Right ventricle myocardium inferior (tissue), 1 donor: ENCODE data around the gene PRIMPOL. TPM values are rescaled to one million over a fixed set of nuclear protein-coding genes. Genes with fewer than 3 reads are reported as not detected.
"Not testable (repeated sequence)": the region's sequence is repeated elsewhere in the genome, so short reads cannot be mapped to it uniquely, and the experiment has no call there.

Experiments
- ATAC-seq: fragments of 200-7000 bp; cut with Tn5 transposase; one replicate; pipeline ENCODE4 v1.9.1; 2020; ENCODE audit warnings: mild to moderate bottlenecking, moderate library complexity
- DNase-seq: peaks from one replicate; pipeline ENCODE4 v3.0.0; 2021; ENCODE audit errors: missing footprints
- intact Hi-C: fragments of 100-400 bp; cut with DNase I; formaldehyde crosslinking; loops from one replicate; pipeline ENCODE4 v1.11.0; 2022
- total RNA-seq: library from RNA; stranded (reverse); fragmentation: NEBNext Ultra II Directional; extraction: Animal tissue kit (Norgen Biotek cat#: 25700); gene quantifications from one replicate; pipeline ENCODE4 v1.2.1, GENCODE V29; 2021
- donor health status: DM: no; HTN: yes; CAD: no; lungs with severe emphysema.

PRIMPOL gene
- total RNA-seq, 1 donor from 2014 or later, result 10.8 TPM

- intact Hi-C loops, result no loop called here
- DNase-seq, result no peak
- ATAC-seq, result no peak
These were observed 16.7 kb upstream of the PRIMPOL start for GRCh38 chr4:184632842-184633241.

GRCh38 chr4:184635381-184635780, 14.2 kb upstream of the PRIMPOL start:
- ATAC-seq (no peak), DNase-seq (no peak)
- intact Hi-C loops, result no loop called here

- ATAC-seq (no peak), DNase-seq (no peak)
- intact Hi-C loops, result no loop called here
These were observed 13.4 kb upstream of the PRIMPOL start for GRCh38 chr4:184636144-184636543.

- no peak for ATAC-seq
- intact Hi-C loops, result no loop called here
- DNase-seq, result no peak
These were observed 12.6 kb upstream of the PRIMPOL start for GRCh38 chr4:184636897-184637296.

- intact Hi-C loops, result no loop called here
- ATAC-seq (no peak), DNase-seq (no peak)
These were observed 8.5 kb upstream of the PRIMPOL start for GRCh38 chr4:184641022-184641421.

- intact Hi-C loops, result no loop called here
- DNase-seq, result no peak
These were observed 8.1 kb upstream of the PRIMPOL start for GRCh38 chr4:184641451-184641850.

DNA sequence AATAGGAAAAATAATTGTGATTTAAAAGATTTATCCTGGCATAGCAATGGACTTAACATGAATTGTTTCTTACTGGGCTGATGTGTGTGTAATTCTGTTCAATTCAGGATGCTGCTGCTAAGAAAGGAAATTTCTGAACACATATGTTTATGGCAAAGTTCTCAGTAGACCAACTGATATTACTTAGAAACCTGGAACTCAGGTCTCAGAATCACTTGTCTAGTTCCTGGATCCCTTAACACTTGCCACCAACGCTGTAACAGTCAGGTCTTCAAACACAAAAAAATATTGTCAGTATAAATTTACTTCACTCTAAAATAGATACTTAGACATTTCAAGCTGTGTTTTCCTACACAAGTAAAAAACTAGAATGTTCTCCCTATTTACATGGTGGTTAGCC, 5.8 kb upstream of the PRIMPOL start:
- ATAC-seq, result no peak
- intact Hi-C loops, result no loop called here
- no peak for DNase-seq

More at GRCh38 chr4:184641451-184641850, 8.1 kb upstream of the PRIMPOL start:
- no peak for ATAC-seq

- ATAC-seq (no peak), DNase-seq (no peak)
- intact Hi-C loops, result loop anchor here (5.0 kb wide), 2 partner anchors 172 to 377 kb away; partner anchors contain the start of gene IRF2
These were observed 4.8 kb upstream of the PRIMPOL start for GRCh38 chr4:184644553-184645307.

GRCh38 chr4:184645904-184646610, 3.5 kb upstream of the PRIMPOL start:
- intact Hi-C loops, result loop anchor here (5.0 kb wide), 2 partner anchors 174 to 379 kb away; partner anchors contain the start of gene IRF2

GRCh38 chr4:184647266-184648053, 2.1 kb upstream of the PRIMPOL start:
- ATAC-seq, result no peak
- no peak for DNase-seq
- intact Hi-C loops, result loop anchor here (2.0 to 5.0 kb wide), 5 partner anchors 87 to 380 kb away; partner anchors contain the start of genes CENPU and IRF2

More at GRCh38 chr4:184645904-184646610, 3.5 kb upstream of the PRIMPOL start:
- DNase-seq (no peak), ATAC-seq (no peak)

DNA sequence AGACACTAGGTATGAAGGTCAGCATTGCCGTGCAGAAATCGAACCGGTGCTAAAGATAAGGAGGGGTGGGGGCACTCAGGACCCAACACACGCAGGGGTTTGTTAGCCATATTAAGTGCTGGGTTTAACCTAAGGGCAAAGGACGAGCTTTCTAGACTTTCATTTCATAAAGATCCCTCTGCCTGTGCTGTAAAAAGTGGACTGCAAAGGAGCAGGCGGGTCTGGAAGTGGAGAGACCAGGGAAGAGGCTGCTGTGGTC, 1.6 kb upstream of the PRIMPOL start:
- DNase-seq (no peak), ATAC-seq (no peak)
- intact Hi-C loops, result loop anchor here (2.0 to 5.0 kb wide), 5 partner anchors 87 to 381 kb away; partner anchors contain the start of genes CENPU and IRF2

DNA sequence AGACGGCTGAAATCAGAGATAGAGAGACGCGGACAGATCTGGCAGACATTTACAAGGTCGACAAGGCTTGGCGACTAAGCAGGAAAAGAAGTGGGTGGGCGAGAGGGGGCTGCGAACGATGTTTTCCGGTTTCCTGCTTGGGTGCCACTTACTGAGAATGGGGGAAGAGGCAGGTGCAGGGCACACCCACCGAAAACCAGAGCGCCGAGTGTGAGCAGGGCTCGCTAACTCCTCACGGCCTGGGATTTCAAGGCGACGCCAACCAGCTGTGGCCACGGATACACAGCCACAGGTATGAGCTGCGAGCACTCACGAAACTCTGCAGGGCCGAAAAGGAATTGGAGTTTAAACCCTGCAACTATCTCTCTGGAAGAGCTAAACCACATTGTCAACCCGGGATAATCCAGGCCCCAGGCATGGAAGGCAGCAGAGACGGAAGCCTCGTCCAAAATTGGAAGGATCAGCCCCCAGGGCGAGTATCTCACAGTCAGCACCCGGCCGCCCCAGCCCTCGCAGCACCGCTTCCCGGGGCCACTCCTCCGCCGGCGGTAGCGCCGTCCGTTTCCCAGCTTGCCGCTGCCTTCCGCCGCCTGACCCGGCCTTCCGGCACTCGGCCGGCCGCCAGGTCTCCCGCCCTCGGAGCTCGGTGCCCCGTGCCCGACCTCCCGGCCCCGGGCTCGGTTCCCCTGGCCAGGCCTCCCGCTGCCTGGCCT, 1.1 kb upstream of the PRIMPOL start:
- DNase-seq, result peak; percentile 83
- peak; percentile 53 for ATAC-seq
- intact Hi-C loops, result loop anchor here (2.0 to 5.0 kb wide), 5 partner anchors 86 to 381 kb away; partner anchors contain the start of genes CENPU and IRF2

DNA sequence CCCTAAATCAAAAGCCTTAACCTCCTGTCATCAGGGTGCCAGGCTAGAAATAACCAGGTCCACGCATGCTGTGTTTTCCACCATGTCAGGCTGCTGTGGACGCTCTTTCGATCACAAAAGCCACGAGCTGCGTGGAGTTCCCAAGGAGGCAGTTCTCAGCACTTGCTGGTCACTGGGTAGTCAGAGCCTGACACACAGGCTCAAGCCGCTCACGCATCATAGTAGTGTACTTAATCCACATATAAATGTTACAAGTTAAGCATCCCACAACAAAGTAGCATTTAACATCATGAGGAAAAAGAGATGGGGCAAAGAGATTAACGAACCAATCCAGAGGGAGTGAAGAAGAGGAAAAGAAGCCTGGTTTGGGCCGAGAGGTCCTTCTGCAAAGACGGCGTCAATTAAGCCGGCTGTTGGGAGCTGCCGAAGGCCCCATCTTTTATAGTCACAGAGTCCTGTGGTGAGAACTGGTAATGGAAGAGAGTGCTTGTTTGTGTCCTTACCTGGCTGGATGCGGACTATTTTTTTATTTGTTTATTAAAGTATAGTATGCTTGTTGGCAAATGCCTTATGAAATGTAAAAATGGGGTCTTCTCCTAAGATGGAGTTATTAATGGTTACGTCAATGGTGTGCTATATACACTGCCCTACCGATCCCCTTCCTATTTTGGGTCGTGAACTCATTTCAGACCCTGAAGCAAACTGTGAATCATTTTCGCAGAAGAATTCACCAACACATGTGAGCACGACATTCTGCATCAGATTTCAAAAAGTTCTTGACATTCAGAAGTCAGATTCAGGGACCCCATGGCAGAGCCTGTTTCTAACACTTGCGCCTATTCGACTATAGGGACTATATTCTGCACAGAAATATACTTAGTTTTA, 675 bp downstream of the PRIMPOL start:
- ATAC-seq (no peak), DNase-seq (no peak)
- intact Hi-C loops, result loop anchor here (2.0 to 5.0 kb wide), 5 partner anchors 85 to 383 kb away; partner anchors contain the start of genes CENPU and IRF2

DNA sequence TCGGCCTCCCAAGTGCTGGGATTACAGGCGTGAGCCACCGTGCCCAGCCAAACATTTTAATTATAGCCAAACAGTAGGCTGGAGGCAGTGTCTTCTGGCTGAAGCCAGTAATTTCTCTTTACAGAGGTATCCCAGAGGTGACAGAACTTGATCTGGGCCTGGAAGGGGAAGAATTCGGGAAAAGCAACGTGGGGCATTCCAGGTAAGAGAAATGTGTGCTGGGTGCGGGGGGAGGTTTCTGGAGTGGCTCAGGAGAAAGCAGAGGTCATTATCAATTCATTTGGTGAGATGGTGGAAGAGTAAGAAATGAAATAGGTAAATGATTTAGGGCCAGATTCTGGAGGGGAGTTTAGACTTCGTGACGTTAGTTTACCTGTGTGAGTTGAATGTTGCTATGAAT, 2.4 kb downstream of the PRIMPOL start:
- DNase-seq (no peak), ATAC-seq (no peak)
- intact Hi-C loops, result no loop called here

DNA sequence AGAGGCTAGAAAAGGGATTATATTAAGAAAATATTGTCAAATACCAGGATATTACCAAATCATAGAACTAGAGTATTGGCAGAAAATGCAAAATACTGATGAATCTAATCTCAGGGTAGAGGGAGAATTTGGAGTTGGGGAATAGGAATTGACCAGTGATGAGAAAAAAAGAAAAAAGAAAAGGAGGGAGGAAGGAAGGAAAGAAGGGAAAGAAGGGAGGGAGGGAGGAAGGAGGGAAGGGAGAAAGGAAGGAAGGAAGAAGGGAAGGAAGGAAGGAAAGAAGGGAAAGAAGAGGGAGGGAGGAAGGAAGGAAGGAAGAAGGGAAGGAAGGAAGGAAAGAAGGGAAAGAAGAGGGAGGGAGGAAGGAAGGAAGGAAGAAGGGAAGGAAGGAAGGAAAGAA, 3.1 kb downstream of the PRIMPOL start:
- ATAC-seq, intact Hi-C loops, DNase-seq: not testable (repeated sequence)

DNA sequence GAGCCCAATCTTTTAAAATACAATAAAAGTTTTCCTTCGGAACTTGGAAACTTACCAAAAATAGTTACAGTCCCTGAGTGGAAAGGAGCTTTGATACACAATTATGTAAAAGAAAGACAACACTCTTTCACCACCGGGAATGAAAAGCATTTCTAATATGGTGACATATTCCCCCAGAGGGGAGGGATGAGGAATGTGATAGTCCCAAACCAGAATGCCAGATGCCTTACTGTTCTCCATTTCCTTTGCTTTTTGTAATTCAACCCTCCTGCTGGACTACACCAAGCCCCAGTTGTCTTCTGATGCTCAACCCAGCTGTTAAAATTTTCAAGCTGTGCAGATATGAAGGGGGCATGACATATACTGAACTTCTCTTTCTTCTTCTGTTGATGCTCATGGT, 4.1 kb downstream of the PRIMPOL start:
- ATAC-seq, result no peak
- intact Hi-C loops, result no loop called here

More for the DNA sequence above, 4.1 kb downstream of the PRIMPOL start:
- no peak for DNase-seq
